H1 (cell line): Measurements from ENCODE around the gene RAB25. TPM values are rescaled to one million over a fixed set of nuclear protein-coding genes. Genes with fewer than 3 reads are reported as not detected.

Experiments used
- CTCF ChIA-PET: fragments of 300-600 bp; sonication (Branson Sonifier 250); formaldehyde crosslinking; loops from one replicate; lab custom pipeline; 2021; ENCODE audit not compliant: partially characterized antibody; lab: Charles Lee
- POLR2A ChIA-PET: fragments of 300-600 bp; sonication (Branson Sonifier 250); formaldehyde crosslinking; loops from one replicate; lab custom pipeline; 2021; ENCODE audit warnings: inconsistent platforms; ENCODE audit not compliant: partially characterized antibody; lab: Charles Lee
- DNase-seq, 2 experiments: peaks; one replicate each; pipeline versions ENCODE4 v3.0.0 to v3.0.0-alpha.2; 2010 to 2022; ENCODE audit warnings: low spot score in 2 of 2, low read depth in 1 of 2, mixed read lengths in 1 of 2
- FAIRE-seq: peaks from 2 replicates; lab custom pipeline; 2011; peaks lifted over from hg19 to GRCh38; lab: Jason Lieb, UNC
- H2AFZ ChIP-seq: 2 replicates; pipeline ENCODE4 v1.8.1; 2012; ENCODE audit warnings: low read length, inconsistent platforms
- H2AK5ac ChIP-seq: 2 replicates; pipeline ENCODE4 v1.6.1; 2013; ENCODE audit warnings: low read depth, low read length
- H2BK120ac ChIP-seq: replicated peaks from 2 replicates; pipeline ENCODE3; 2013; ENCODE audit warnings: low read depth, low read length, inconsistent platforms
- H2BK12ac ChIP-seq: 2 replicates; pipeline ENCODE4 v1.6.1; 2013; ENCODE audit warnings: low read depth, low read length
- H2BK15ac ChIP-seq: 2 replicates; pipeline ENCODE4 v1.6.1; 2013; ENCODE audit warnings: low read length
- H2BK20ac ChIP-seq: 2 replicates; pipeline ENCODE4 v1.6.1; 2013; ENCODE audit warnings: low read length
- H2BK5ac ChIP-seq: 2 replicates; pipeline ENCODE4 v1.6.1; 2013; ENCODE audit warnings: low read depth, low read length
- H3K14ac ChIP-seq: 2 replicates; pipeline ENCODE4 v1.6.1; 2013; ENCODE audit warnings: inconsistent platforms; ENCODE audit not compliant: insufficient read length
- H3K18ac ChIP-seq: 2 replicates; pipeline ENCODE4 v1.6.1; 2013; ENCODE audit warnings: low read length; ENCODE audit errors: extremely low read depth
- H3K23ac ChIP-seq: 2 replicates; pipeline ENCODE4 v1.6.1; 2013; ENCODE audit warnings: inconsistent platforms; ENCODE audit not compliant: insufficient read length
- H3K23me2 ChIP-seq: 2 replicates; pipeline ENCODE4 v1.6.1; 2013; ENCODE audit warnings: low read depth, low read length
- H3K27ac ChIP-seq: 2 replicates; pipeline ENCODE4 v1.6.1; 2011; ENCODE audit warnings: low read depth, low read length, inconsistent platforms
- H3K27me3 ChIP-seq, 4 experiments: replicated peaks in 1 of 4; 1 replicate in 1 of 4; 2 replicates in 3 of 4; pipeline versions ENCODE4 v1.6.1 to v1.8.1; 2011 to 2013; ENCODE audit warnings: low read length in 3 of 4, mild to moderate bottlenecking in 3 of 4, inconsistent platforms in 2 of 4, mixed read lengths in 2 of 4, moderate library complexity in 1 of 4; ENCODE audit not compliant: control insufficient read depth in 3 of 4, insufficient read depth in 3 of 4; ENCODE audit errors: extremely low read depth in 1 of 4
- H3K36me3 ChIP-seq, 4 experiments: 2 replicates each; pipeline versions ENCODE4 v1.6.1 to v1.8.1; 2011 to 2013; ENCODE audit warnings: mild to moderate bottlenecking in 4 of 4, low read length in 3 of 4, moderate library complexity in 2 of 4, control low read depth in 1 of 4, inconsistent platforms in 1 of 4; ENCODE audit not compliant: insufficient read depth in 4 of 4, control insufficient read depth in 2 of 4
- H3K4ac ChIP-seq: replicated peaks from 2 replicates; pipeline ENCODE3; 2013; ENCODE audit warnings: low read length, low read depth, mixed read lengths, inconsistent platforms; ENCODE audit not compliant: insufficient read length
- H3K4me1 ChIP-seq, 4 experiments: replicated peaks in 1 of 4; 1 replicate in 1 of 4; 2 replicates in 3 of 4; pipeline versions ENCODE4 v1.6.1 to v1.8.1; 2011 to 2013; ENCODE audit warnings: low read length in 3 of 4, inconsistent platforms in 2 of 4, mixed read lengths in 1 of 4; ENCODE audit not compliant: insufficient read depth in 4 of 4, control insufficient read depth in 3 of 4
- H3K4me2 ChIP-seq, 2 experiments: 2 replicates each; pipeline versions ENCODE4 v1.6.1 to v1.8.1; 2011 to 2013; ENCODE audit warnings: low read depth in 2 of 2, low read length in 2 of 2, control low read depth in 1 of 2, inconsistent platforms in 1 of 2, mild to moderate bottlenecking in 1 of 2; ENCODE audit not compliant: insufficient read depth in 1 of 2
- H3K4me3 ChIP-seq, 4 experiments: fragments of 200-600, 300-600 bp in 1 of 4; sonication (generic), shearing (Covaris generic), sonication (Bioruptor Twin) in 1 of 4; 2 replicates each; pipeline versions ENCODE4 v1.5.1 to v1.8.1; 2011 to 2016; ENCODE audit warnings: low read length in 4 of 4, low read depth in 3 of 4, control low read depth in 2 of 4, inconsistent platforms in 2 of 4, mild to moderate bottlenecking in 2 of 4, mixed read lengths in 1 of 4, moderate library complexity in 1 of 4; ENCODE audit not compliant: insufficient read depth in 2 of 4; ENCODE audit errors: extremely low read depth in 1 of 4
- H3K56ac ChIP-seq: replicated peaks from 2 replicates; pipeline ENCODE3; 2013; ENCODE audit warnings: low read depth, mild to moderate bottlenecking, mixed read lengths, low read length, inconsistent platforms; ENCODE audit not compliant: insufficient read length
- H3K79me1 ChIP-seq: 2 replicates; pipeline ENCODE4 v1.6.1; 2013; ENCODE audit warnings: low read depth, low read length, control low read depth
- H3K79me2 ChIP-seq, 2 experiments: 2 replicates each; pipeline versions ENCODE4 v1.6.1 to v1.8.1; 2012 to 2013; ENCODE audit warnings: low read length in 2 of 2, mild to moderate bottlenecking in 2 of 2, inconsistent platforms in 1 of 2; ENCODE audit not compliant: insufficient read depth in 2 of 2, control insufficient read depth in 1 of 2
- H3K9ac ChIP-seq, 4 experiments: replicated peaks in 1 of 4; 1 replicate in 1 of 4; 2 replicates in 3 of 4; pipeline versions ENCODE4 v1.6.1 to v1.8.1; 2011 to 2013; ENCODE audit warnings: low read depth in 3 of 4, low read length in 3 of 4, control low read depth in 2 of 4, mild to moderate bottlenecking in 2 of 4, moderate library complexity in 2 of 4, inconsistent platforms in 1 of 4; ENCODE audit errors: extremely low read depth in 1 of 4
- H3K9me3 ChIP-seq, 2 experiments: 2 replicates each; pipeline versions ENCODE4 v1.6.1 to v1.8.1; 2012 to 2013; ENCODE audit warnings: mild to moderate bottlenecking in 2 of 2, moderate library complexity in 2 of 2, control low read depth in 1 of 2, inconsistent platforms in 1 of 2, low read depth in 1 of 2, low read length in 1 of 2, mixed read lengths in 1 of 2; ENCODE audit not compliant: insufficient read depth in 2 of 2
- H4K20me1 ChIP-seq, 2 experiments: replicated peaks in 1 of 2; 2 replicates each; pipeline versions ENCODE3 to v1.8.1; 2011 to 2013; ENCODE audit warnings: inconsistent platforms in 2 of 2, low read length in 2 of 2, mild to moderate bottlenecking in 1 of 2; ENCODE audit not compliant: insufficient read depth in 2 of 2, control insufficient read depth in 1 of 2
- H4K5ac ChIP-seq: 2 replicates; pipeline ENCODE4 v1.6.1; 2013; ENCODE audit warnings: low read length, low read depth, mixed read lengths, inconsistent platforms; ENCODE audit not compliant: insufficient read length
- H4K8ac ChIP-seq: 2 replicates; pipeline ENCODE4 v1.8.0; 2013; ENCODE audit warnings: mild to moderate bottlenecking, moderate library complexity, low read length, inconsistent platforms; ENCODE audit not compliant: insufficient read depth; ENCODE audit errors: extremely low read depth
- H4K91ac ChIP-seq: replicated peaks from 2 replicates; pipeline ENCODE3; 2013; ENCODE audit warnings: low read length, mixed read lengths, inconsistent platforms; ENCODE audit not compliant: insufficient read length
- ATF2 ChIP-seq: IDR thresholded peaks from 2 replicates; pipeline ENCODE4 v1.6.1; 2012; ENCODE audit warnings: low read length, inconsistent platforms
- CREB1 ChIP-seq: IDR thresholded peaks from 2 replicates; pipeline ENCODE4 v1.6.1; 2012; ENCODE audit warnings: inconsistent platforms
- EGR1 ChIP-seq: IDR thresholded peaks from 2 replicates; pipeline ENCODE4 v1.6.1; 2011; ENCODE audit warnings: low read depth, low read length, borderline replicate concordance
- EP300 ChIP-seq, 2 experiments: IDR thresholded peaks; 1 replicate in 1 of 2; 2 replicates in 1 of 2; pipeline ENCODE4 v1.6.1; 2011 to 2012; ENCODE audit warnings: low read depth in 2 of 2, low read length in 2 of 2, mild to moderate bottlenecking in 2 of 2, borderline replicate concordance in 1 of 2, inconsistent platforms in 1 of 2, moderate library complexity in 1 of 2
- GABPA ChIP-seq: IDR thresholded peaks from 2 replicates; pipeline ENCODE4 v1.6.1; 2011; ENCODE audit warnings: mild to moderate bottlenecking, low read length, moderate library complexity, borderline replicate concordance; ENCODE audit not compliant: insufficient read depth
- GTF2F1 ChIP-seq: IDR thresholded peaks from 2 replicates; pipeline ENCODE4 v1.6.1; 2012; ENCODE audit warnings: low read depth, low read length, improper control_type of control experiment, borderline replicate concordance
- KDM4A ChIP-seq: IDR thresholded peaks from one replicate; pipeline ENCODE4 v1.7.1; 2012; ENCODE audit warnings: low read depth, mild to moderate bottlenecking, moderate library complexity, low read length, inconsistent platforms; ENCODE audit not compliant: severe bottlenecking
- RAD21 ChIP-seq, 2 experiments: IDR thresholded peaks in 1 of 2; conservative IDR thresholded peaks in 1 of 2; 2 replicates each; pipeline ENCODE4 v1.6.1; 2011; ENCODE audit warnings: low read depth in 2 of 2, low read length in 2 of 2, improper control_type of control experiment in 1 of 2, inconsistent platforms in 1 of 2, mild to moderate bottlenecking in 1 of 2, moderate library complexity in 1 of 2
- RFX5 ChIP-seq: IDR thresholded peaks from 2 replicates; pipeline ENCODE4 v1.6.1; 2011; ENCODE audit warnings: low read depth, low read length, improper control_type of control experiment, borderline replicate concordance
- SAP30 ChIP-seq: fragments of 300-600 bp; sonication (generic); IDR thresholded peaks from 2 replicates; pipeline ENCODE4 v1.7.1; 2012; ENCODE audit warnings: low read length, moderate library complexity, mild to moderate bottlenecking, inconsistent platforms; ENCODE audit not compliant: insufficient read depth, insufficient replicate concordance
- TCF12 ChIP-seq: IDR thresholded peaks from 2 replicates; pipeline ENCODE4 v1.6.1; 2011; ENCODE audit warnings: low read depth, mild to moderate bottlenecking, low read length
- WGBS, 2 experiments: shearing (Covaris generic) in 1 of 2; methylation state at CpG; one replicate each; pipeline versions ENCODE4 v1.1.6 to v1.1.7; 2013 to 2015; ENCODE audit warnings: low lambda C conversion rate in 2 of 2, mixed read lengths in 2 of 2, inconsistent platforms in 1 of 2, low coverage in 1 of 2, missing lambda C conversion rate in 1 of 2; ENCODE audit not compliant: insufficient replicate concordance in 2 of 2, insufficient coverage in 1 of 2, insufficient read length in 1 of 2; ENCODE audit errors: extremely low coverage in 1 of 2, missing lambda C conversion rate in 1 of 2; 5-methylcytosine and 5-hydroxymethylcytosine counted together
- polyA plus RNA-seq, 7 experiments: library from polyadenylated mRNA; depleted of rRNA in 3 of 7; stranded (reverse) in 5 of 7; unstranded in 2 of 7; fragments of >200 nt in 5 of 7; fragments of 200-250 nt in 2 of 7; gene quantifications; 1 replicate in 5 of 7; 2 replicates in 1 of 7; 4 replicates in 1 of 7; pipeline versions ENCODE4 v1.2.1 to v1.2.3, GENCODE V29; 2011 to 2013; ENCODE audit warnings: missing spikeins in 2 of 7, mixed read lengths in 2 of 7
- total RNA-seq: library from RNA; stranded (reverse); fragmentation: NEBNext Ultra II Directional; extraction: Animal tissue kit (Norgen Biotek cat#: 25700); gene quantifications from 2 replicates; pipeline ENCODE4 v1.2.1, GENCODE V29; 2021

Gene RAB25
- total and polyA plus RNA-seq, 2 of the 8 experiments (the other 6 are each of a cell fraction or from before 2014, with no cell fraction given), result 34.8 to 98.2 TPM

DNA sequence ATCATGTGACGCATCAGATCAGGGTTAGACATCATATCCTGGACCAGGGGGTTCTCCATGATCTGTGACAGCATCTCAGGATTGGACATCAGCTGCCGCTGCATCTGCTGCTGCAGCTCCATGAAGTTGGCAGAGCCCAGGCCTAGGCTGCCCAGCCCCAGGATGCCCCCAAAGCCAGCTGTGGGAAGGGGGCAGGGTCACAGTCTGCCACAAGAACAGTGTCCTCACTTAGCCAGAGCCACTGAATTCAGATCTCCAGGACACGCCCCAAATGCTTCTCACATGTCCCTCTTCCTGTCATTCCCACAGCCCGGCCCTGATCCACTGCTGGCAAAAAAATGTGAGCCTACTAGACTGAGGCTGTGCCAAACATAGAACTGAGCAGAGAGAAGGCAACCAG is 10.6 kb upstream of the RAB25 start:
- peaks cover 0 to under 1% (median 0%) of the 10 kb centered on the region in 4 experiments; a peak in 1 of 7 replicates for H3K4me1 ChIP-seq
- H3K4me3 ChIP-seq, result no peak overlapping the region
- WGBS, 2 experiments, result 98% methylated on average over 4 of the region's 4 CpGs; no CpG with 5 or more reads in 1 of the 2 experiments
- no peak overlapping the region for H2BK5ac ChIP-seq
- peaks cover 0 to 20% of the 10 kb centered on the region in 2 experiments; a peak in 3 of 4 replicates for H3K79me2 ChIP-seq
- H3K9me3 ChIP-seq, result no peaks in the 10 kb centered on the region
- no peak overlapping the region for H2BK120ac ChIP-seq
- H3K18ac ChIP-seq, result no peak overlapping the region
- no peak for DNase-seq
- H3K36me3 ChIP-seq, result peaks cover 12 to 25% (median 22%) of the 10 kb centered on the region in 4 experiments; a peak in 7 of 8 replicates
- no peak overlapping the region for H3K27ac ChIP-seq
- no peak overlapping the region for H2BK15ac ChIP-seq
- no peak overlapping the region for H3K4me2 ChIP-seq
- no peak overlapping the region for H3K23ac ChIP-seq
- no peaks in the 10 kb centered on the region for H4K20me1 ChIP-seq
- no peak for FAIRE-seq
- H3K27me3 ChIP-seq, result no peaks in the 10 kb centered on the region
- no peak overlapping the region for H3K4ac ChIP-seq
- H4K8ac ChIP-seq, result no peak overlapping the region
- ChIA-PET CTCF (interaction anchor here (0.9 to 12.9 kb wide), 8 partner anchors 17 to 147 kb away, joined by 3 to 139 read pairs (median 4); no protein-coding TSS in a partner anchor), POLR2A (interaction anchor here (0.6 to 1.1 kb wide), 2 partner anchors 12 to 16 kb away, joined by 3 to 5 read pairs; no protein-coding TSS in a partner anchor)
- H2AFZ ChIP-seq, result no peak overlapping the region
- peaks cover 9% of the 10 kb centered on the region for H3K23me2 ChIP-seq
- no peak overlapping the region for H3K56ac ChIP-seq
- no peak overlapping the region for H2AK5ac ChIP-seq
- no peak overlapping the region for H3K9ac ChIP-seq
- H4K5ac ChIP-seq, result no peak overlapping the region
- peaks cover 3% of the 10 kb centered on the region for H3K79me1 ChIP-seq
- H2BK20ac ChIP-seq, result no peak overlapping the region
- no peak overlapping the region for H4K91ac ChIP-seq
- H3K14ac ChIP-seq, result no peak overlapping the region
- H2BK12ac ChIP-seq, result no peak overlapping the region
- TF ChIP-seq KDM4A (no peak), EP300 (IDR thresholded peaks at IDR 0.05; ENCODE audit: borderline replicate concordance in 1 of 2, low read depth in 2 of 2, low read length in 2 of 2) (no peak), TCF12 (no peak), RAD21 (IDR thresholded peaks at IDR 0.05 in 1 of 2, conservative IDR thresholded peaks at IDR 0.05 in 1 of 2; ENCODE audit: low read depth in 2 of 2, low read length in 2 of 2) (no peak), ATF2 (no peak), GABPA (no peak), SAP30 (no peak), GTF2F1 (no peak), RFX5 (no peak), CREB1 (no peak), EGR1 (no peak)
